K562 (cell line): Measurements from ENCODE around the gene SUFU. TPM values are rescaled to one million over a fixed set of nuclear protein-coding genes. Genes with fewer than 3 reads are reported as not detected.

Source experiments
- ARID1B ChIP-seq: fragments of 450-650 bp; IDR thresholded peaks from 2 replicates; pipeline ENCODE4 v1.6.1; 2016; ENCODE audit warnings: antibody characterized with exemption, mild to moderate bottlenecking, inconsistent platforms
- ATF1 ChIP-seq, 2 experiments: fragments of 450-650 bp in 1 of 2; IDR thresholded peaks; 2 replicates each; pipeline ENCODE4 v1.6.1; 2016; ENCODE audit warnings: missing compliant biosample characterization in 1 of 2, missing genetic modification characterization in 1 of 2
- E2F6 ChIP-seq, 2 experiments: IDR thresholded peaks; 2 replicates each; pipeline ENCODE4 v1.6.1; 2011; ENCODE audit warnings: borderline replicate concordance in 1 of 2, control low read depth in 1 of 2, low read depth in 1 of 2, low read length in 1 of 2, mild to moderate bottlenecking in 1 of 2, mixed read lengths in 1 of 2, moderate library complexity in 1 of 2; ENCODE audit not compliant: insufficient read depth in 1 of 2, insufficient read length in 1 of 2, poor library complexity in 1 of 2, severe bottlenecking in 1 of 2; ENCODE audit errors: extremely low read depth in 1 of 2
- ELF2 ChIP-seq: fragments of 250-450 bp; sonication (Bioruptor Pico); IDR thresholded peaks from 2 replicates; pipeline ENCODE4 v1.5.0; 2021; ENCODE audit warnings: mild to moderate bottlenecking
- EP400 ChIP-seq: fragments of 450-650 bp; IDR thresholded peaks from 2 replicates; pipeline ENCODE4 v1.6.1; 2017; ENCODE audit warnings: antibody characterized with exemption, mild to moderate bottlenecking, moderate library complexity
- MXD1 ChIP-seq: fragments of 250-450 bp; sonication (Bioruptor Pico); IDR thresholded peaks from 2 replicates; pipeline ENCODE4 v1.8.0; 2021; ENCODE audit warnings: borderline replicate concordance, mild to moderate bottlenecking, moderate library complexity; ENCODE audit not compliant: poor library complexity, severe bottlenecking
- NFYB ChIP-seq: IDR thresholded peaks from 2 replicates; pipeline ENCODE4 v1.6.1; 2011; ENCODE audit warnings: mild to moderate bottlenecking, moderate library complexity; ENCODE audit not compliant: insufficient read length; ENCODE audit errors: extremely low read depth
- NRF1 ChIP-seq, 2 experiments: fragments of 450-650 bp; IDR thresholded peaks in 1 of 2; conservative IDR thresholded peaks in 1 of 2; 2 replicates each; pipeline ENCODE4 v1.6.1; 2014; ENCODE audit warnings: mild to moderate bottlenecking in 2 of 2
- SUPT5H ChIP-seq: fragments of 450-650 bp; IDR thresholded peaks from 2 replicates; pipeline ENCODE4 v1.6.1; 2016
- YY1 ChIP-seq, 3 experiments: IDR thresholded peaks; 2 replicates each; pipeline ENCODE4 v1.6.1; 2011; ENCODE audit warnings: low read length in 2 of 3, mild to moderate bottlenecking in 2 of 3, moderate library complexity in 2 of 3, borderline replicate concordance in 1 of 3, control low read depth in 1 of 3, low read depth in 1 of 3; ENCODE audit not compliant: insufficient read depth in 3 of 3, insufficient replicate concordance in 2 of 3, control insufficient read depth in 1 of 3, insufficient read length in 1 of 3; ENCODE audit errors: extremely low read depth in 1 of 3
- polyA plus RNA-seq, 8 experiments: library from polyadenylated mRNA; depleted of rRNA in 4 of 8; stranded (reverse) in 5 of 8; unstranded in 3 of 8; fragments of >200 nt; fragmentation: Nextera tagmentation in 2 of 8; fragmentation: Illumina TruSeq in 1 of 8; extraction: Ambion mirVana in 2 of 8; extraction: Trizol in 1 of 8; gene quantifications; 2 replicates each; pipeline versions ENCODE4 v1.2.1 to v1.2.3, GENCODE V29; 2011 to 2014; ENCODE audit warnings: inconsistent platforms in 1 of 8, missing spikeins in 1 of 8
- total RNA-seq, 7 experiments: library from RNA; depleted of rRNA in 6 of 7; stranded (reverse); fragments of >200 nt in 6 of 7; fragmentation: Illumina TruSeq in 2 of 7; extraction: Trizol in 2 of 7; gene quantifications; 2 replicates each; pipeline versions ENCODE4 v1.2.1 to v1.2.3, GENCODE V29; 2011 to 2021; ENCODE audit warnings: low replicate concordance in 1 of 7
- TF ChIP-seq, protein P1 (sequence below): fragments of 450-650 bp; formaldehyde crosslinking; IDR thresholded peaks from 2 replicates; pipeline ENCODE4 v1.4.0; 2022; ENCODE audit warnings: missing genetic modification characterization

The SUFU gene
- total and polyA plus RNA-seq, 9 of the 15 experiments (the other 6 are each of a cell fraction or from before 2014, with no cell fraction given), result 0.59 to 6.3 (median 0.82) TPM

GRCh38 chr10:102641880-102642735 is 138.3 kb downstream of the SUFU start (continued):
- TF ChIP-seq EP400 (peak; percentile 21; the same call in 1 of the 2 replicates), NRF1 (conservative IDR thresholded peaks at IDR 0.05 in 1 of 2, IDR thresholded peaks at IDR 0.05 in 1 of 2) (peak; percentile 56 to 70; a peak in 3 of 4 replicates), MXD1 (CRISPR knock-in tag) (no peak), ELF2 (CRISPR knock-in tag) (peak; percentile 48; the same call in 1 of the 2 replicates), SUPT5H (peak; percentile 61; the same call in 1 of the 2 replicates), ARID1B (no peak), YY1 (IDR thresholded peaks at IDR 0.05; ENCODE audit: borderline replicate concordance in 1 of 3, control insufficient read depth in 1 of 3, extremely low read depth in 1 of 3, insufficient read depth in 3 of 3, insufficient read length in 1 of 3, insufficient replicate concordance in 2 of 3, low read depth in 1 of 3, low read length in 2 of 3) (peak in 1 of 3 experiments; percentile 7), NFYB (peak; percentile 27), E2F6 (IDR thresholded peaks at IDR 0.05; ENCODE audit: borderline replicate concordance in 1 of 2, extremely low read depth in 1 of 2, insufficient read depth in 1 of 2, insufficient read length in 1 of 2, low read depth in 1 of 2, low read length in 1 of 2, poor library complexity in 1 of 2, severe bottlenecking in 1 of 2) (peak in 1 of 2 experiments; percentile 34), ATF1 (CRISPR knock-in tag; IDR thresholded peaks at IDR 0.05) (no peak), ATF1 (tag; IDR thresholded peaks at IDR 0.05) (0 out of 2 replicates have a peak, but pooled peaks have one; percentile 11)
- TF ChIP-seq, protein P1, sequence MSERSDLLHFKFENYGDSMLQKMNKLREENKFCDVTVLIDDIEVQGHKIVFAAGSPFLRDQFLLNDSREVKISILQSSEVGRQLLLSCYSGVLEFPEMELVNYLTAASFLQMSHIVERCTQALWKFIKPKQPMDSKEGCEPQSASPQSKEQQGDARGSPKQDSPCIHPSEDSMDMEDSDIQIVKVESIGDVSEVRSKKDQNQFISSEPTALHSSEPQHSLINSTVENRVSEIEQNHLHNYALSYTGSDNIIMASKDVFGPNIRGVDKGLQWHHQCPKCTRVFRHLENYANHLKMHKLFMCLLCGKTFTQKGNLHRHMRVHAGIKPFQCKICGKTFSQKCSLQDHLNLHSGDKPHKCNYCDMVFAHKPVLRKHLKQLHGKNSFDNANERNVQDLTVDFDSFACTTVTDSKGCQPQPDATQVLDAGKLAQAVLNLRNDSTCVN (CRISPR knock-in tag), result no peak
